Measurements from ENCODE around the gene ZNF76. TPM values are rescaled to one million over a fixed set of nuclear protein-coding genes. Genes with fewer than 3 reads are reported as not detected.

The ZNF76 gene
- polyA plus RNA-seq, 1 of the 3 experiments (the other 2 are of a cell fraction) = 19.7 TPM

DNA sequence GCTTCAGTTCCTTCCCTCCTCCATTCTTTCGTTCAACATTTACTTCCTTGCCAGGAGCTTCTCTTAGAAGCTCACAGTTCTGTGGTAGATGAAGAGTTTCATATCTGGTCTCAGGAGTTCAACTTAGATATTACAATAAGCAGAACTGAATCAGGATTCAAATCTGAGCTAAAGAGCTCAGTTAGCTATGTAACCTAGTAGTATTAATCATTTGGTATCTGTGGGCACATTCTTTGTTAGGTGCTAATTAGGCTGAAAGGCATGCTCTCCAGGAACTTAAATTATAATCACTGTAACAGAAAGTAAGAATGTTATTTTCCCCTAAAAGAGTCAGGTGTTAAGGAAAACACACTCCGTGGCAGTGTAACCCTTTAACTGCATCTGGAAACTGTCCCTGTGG, 8.4 kb downstream of the ZNF76 start:
- Histone ChIP-seq H3K4me1 (ENCODE audit: control insufficient read depth in 1 of 2, insufficient read depth in 2 of 2, low read depth in 1 of 2, low read length in 1 of 2) (peaks cover 0 to 4% of the 10 kb centered on the region in 2 experiments; a peak in 1 of 4 replicates), H2AFZ (ENCODE audit: low read depth) (no peak overlapping the region), H3K79me2 (ENCODE audit: insufficient read depth) (peaks cover 12% of the 10 kb centered on the region; the same call in 1 of the 2 replicates), H3K36me3 (replicated peaks in 1 of 2; ENCODE audit: control insufficient read depth in 1 of 2, insufficient read depth in 2 of 2, low read length in 1 of 2) (peaks cover 0 to 6% of the 10 kb centered on the region in 2 experiments), H3K9me3 (no peaks in the 10 kb centered on the region), H3K9ac (no peak overlapping the region), H3K27ac (ENCODE audit: low read depth in 2 of 2, low read length in 1 of 2) (no peak overlapping the region), H3F3A (replicated peaks; ENCODE audit: insufficient read depth) (no peaks in the 10 kb centered on the region), H3K27me3 (ENCODE audit: insufficient read depth) (no peaks in the 10 kb centered on the region), H3K4me2 (no peak overlapping the region), H3K9me2 (no peaks in the 10 kb centered on the region), H4K20me1 (ENCODE audit: insufficient read depth) (no peaks in the 10 kb centered on the region), H3K4me3 (ENCODE audit: low read depth in 2 of 2, low read length in 1 of 2) (no peak overlapping the region)
- TF ChIP-seq RXRA (IDR thresholded peaks at IDR 0.05; ENCODE audit: borderline replicate concordance, low read depth) = no peak
- TF ChIP-seq CHD2 (IDR thresholded peaks at IDR 0.05; ENCODE audit: low read length, partially characterized antibody) = no peak
- ChIA-PET CTCF (interaction anchor here (2.9 kb wide), 1 partner anchor 26 kb away, joined by 12 read pairs; no protein-coding TSS in a partner anchor), POLR2A (interaction anchor here (2.1 kb wide), 1 partner anchor 9 kb away, joined by 6 read pairs; the partner anchor contains the start of gene ZNF76)
- DNase-seq = no peak
- 91% methylated on average over 2 of the region's 2 CpGs for WGBS (ENCODE audit: low lambda C conversion rate)

- Histone ChIP-seq H4K20me1 (ENCODE audit: insufficient read depth) (no peaks in the 10 kb centered on the region), H3K9me3 (no peaks in the 10 kb centered on the region), H3K27me3 (ENCODE audit: insufficient read depth) (no peaks in the 10 kb centered on the region)
Observed at GRCh38 chr6:35272005-35272404, 12.5 kb downstream of the ZNF76 start.

GRCh38 chr6:35273822-35274559, 14.5 kb downstream of the ZNF76 start:
- DNase-seq = no peak
- 93% methylated on average over 4 of the region's 4 CpGs for WGBS (ENCODE audit: low lambda C conversion rate)
- no peaks in the 10 kb centered on the region; the same call in 1 of the 2 replicates for H3K79me2 ChIP-seq (ENCODE audit: insufficient read depth)
- H3K27ac ChIP-seq (ENCODE audit: low read depth in 2 of 2, low read length in 1 of 2) = no peak overlapping the region
- ChIA-PET POLR2A (interaction anchor here (0.6 kb wide), 1 partner anchor 15 kb away, joined by 4 read pairs; the partner anchor contains the start of gene ZNF76), CTCF (interaction anchor here (0.7 kb wide), 1 partner anchor 89 kb away, joined by 3 read pairs; no protein-coding TSS in a partner anchor)
- H3K4me3 ChIP-seq (ENCODE audit: low read depth in 2 of 2, low read length in 1 of 2) = no peak overlapping the region
- H3K27me3 ChIP-seq (ENCODE audit: insufficient read depth) = no peaks in the 10 kb centered on the region
- no peaks in the 10 kb centered on the region for H3K9me2 ChIP-seq
- no peak overlapping the region for H2AFZ ChIP-seq (ENCODE audit: low read depth)
- H3K4me1 ChIP-seq (ENCODE audit: control insufficient read depth in 1 of 2, insufficient read depth in 2 of 2, low read depth in 1 of 2, low read length in 1 of 2) = no peaks in the 10 kb centered on the region
- no peaks in the 10 kb centered on the region for H3K9me3 ChIP-seq
- H3K4me2 ChIP-seq = no peak overlapping the region
- peaks cover 8% of the 10 kb centered on the region for H3F3A ChIP-seq (replicated peaks; ENCODE audit: insufficient read depth)
- no peak overlapping the region for H3K9ac ChIP-seq
- peaks cover 0 to 6% of the 10 kb centered on the region in 2 experiments for H3K36me3 ChIP-seq (replicated peaks in 1 of 2; ENCODE audit: control insufficient read depth in 1 of 2, insufficient read depth in 2 of 2, low read length in 1 of 2)
- no peaks in the 10 kb centered on the region for H4K20me1 ChIP-seq (ENCODE audit: insufficient read depth)
- no peak for TF ChIP-seq ZBTB33 (IDR thresholded peaks at IDR 0.05; ENCODE audit: borderline replicate concordance, low read depth)
- TF ChIP-seq, protein P1, sequence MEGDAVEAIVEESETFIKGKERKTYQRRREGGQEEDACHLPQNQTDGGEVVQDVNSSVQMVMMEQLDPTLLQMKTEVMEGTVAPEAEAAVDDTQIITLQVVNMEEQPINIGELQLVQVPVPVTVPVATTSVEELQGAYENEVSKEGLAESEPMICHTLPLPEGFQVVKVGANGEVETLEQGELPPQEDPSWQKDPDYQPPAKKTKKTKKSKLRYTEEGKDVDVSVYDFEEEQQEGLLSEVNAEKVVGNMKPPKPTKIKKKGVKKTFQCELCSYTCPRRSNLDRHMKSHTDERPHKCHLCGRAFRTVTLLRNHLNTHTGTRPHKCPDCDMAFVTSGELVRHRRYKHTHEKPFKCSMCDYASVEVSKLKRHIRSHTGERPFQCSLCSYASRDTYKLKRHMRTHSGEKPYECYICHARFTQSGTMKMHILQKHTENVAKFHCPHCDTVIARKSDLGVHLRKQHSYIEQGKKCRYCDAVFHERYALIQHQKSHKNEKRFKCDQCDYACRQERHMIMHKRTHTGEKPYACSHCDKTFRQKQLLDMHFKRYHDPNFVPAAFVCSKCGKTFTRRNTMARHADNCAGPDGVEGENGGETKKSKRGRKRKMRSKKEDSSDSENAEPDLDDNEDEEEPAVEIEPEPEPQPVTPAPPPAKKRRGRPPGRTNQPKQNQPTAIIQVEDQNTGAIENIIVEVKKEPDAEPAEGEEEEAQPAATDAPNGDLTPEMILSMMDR (IDR thresholded peaks at IDR 0.05) = no peak
- TF ChIP-seq EZH2phosphoT487 (IDR thresholded peaks at IDR 0.05; ENCODE audit: borderline replicate concordance, low read depth) = no peak
- no peak for TF ChIP-seq RFX5 (IDR thresholded peaks at IDR 0.05; ENCODE audit: low read length)
- TF ChIP-seq FOXJ3 (CRISPR knock-in tag; IDR thresholded peaks at IDR 0.05) = no peak
- no peak for TF ChIP-seq TCF12 (IDR thresholded peaks at IDR 0.05)
- no peak for TF ChIP-seq NFIC (IDR thresholded peaks at IDR 0.05; ENCODE audit: borderline replicate concordance)
- no peak for TF ChIP-seq YY1 (IDR thresholded peaks at IDR 0.05; ENCODE audit: low read depth)
- no peak for TF ChIP-seq ELF1 (IDR thresholded peaks at IDR 0.05)

More at GRCh38 chr6:35272005-35272404, 12.5 kb downstream of the ZNF76 start:
- 100% methylated on average over 2 of the region's 2 CpGs for WGBS (ENCODE audit: low lambda C conversion rate)
- H2AFZ ChIP-seq (ENCODE audit: low read depth) = no peak overlapping the region
- H3K36me3 ChIP-seq (replicated peaks in 1 of 2; ENCODE audit: control insufficient read depth in 1 of 2, insufficient read depth in 2 of 2, low read length in 1 of 2) = peaks cover 0 to 6% of the 10 kb centered on the region in 2 experiments
- no peaks in the 10 kb centered on the region for H3K9me2 ChIP-seq
- H3K79me2 ChIP-seq (ENCODE audit: insufficient read depth) = no peaks in the 10 kb centered on the region
- TF ChIP-seq TCF12 (IDR thresholded peaks at IDR 0.05) (no peak), NFIC (IDR thresholded peaks at IDR 0.05; ENCODE audit: borderline replicate concordance) (no peak), PBX3 (IDR thresholded peaks at IDR 0.05) (no peak), JUND (IDR thresholded peaks at IDR 0.05) (no peak), RCOR1 (IDR thresholded peaks at IDR 0.05; ENCODE audit: low read length) (no peak), TAF1 (IDR thresholded peaks at IDR 0.05; ENCODE audit: borderline replicate concordance, low read depth, low read length) (no peak), YY1 (IDR thresholded peaks at IDR 0.05; ENCODE audit: low read depth) (no peak), POLR2AphosphoS5 (IDR thresholded peaks at IDR 0.05; ENCODE audit: low read depth, low read length) (no peak), TEAD4 (IDR thresholded peaks at IDR 0.05; ENCODE audit: borderline replicate concordance, insufficient read depth) (no peak), ELF1 (IDR thresholded peaks at IDR 0.05) (no peak)
- DNase-seq = no peak
- H3K4me1 ChIP-seq (ENCODE audit: control insufficient read depth in 1 of 2, insufficient read depth in 2 of 2, low read depth in 1 of 2, low read length in 1 of 2) = peaks cover 0 to 4% of the 10 kb centered on the region in 2 experiments; a peak in 1 of 4 replicates
- no peak overlapping the region for H3K9ac ChIP-seq
- ChIA-PET CTCF (no interaction called here), POLR2A (no interaction called here)
- no peak overlapping the region for H3K27ac ChIP-seq (ENCODE audit: low read depth in 2 of 2, low read length in 1 of 2)
- no peak overlapping the region for H3K4me3 ChIP-seq (ENCODE audit: low read depth in 2 of 2, low read length in 1 of 2)
- peaks cover 8% of the 10 kb centered on the region for H3F3A ChIP-seq (replicated peaks; ENCODE audit: insufficient read depth)
- no peak overlapping the region for H3K4me2 ChIP-seq

All from SK-N-SH (cell line).